HCT116 (cell line): ENCODE data around the gene PC. TPM values are rescaled to one million over a fixed set of nuclear protein-coding genes. Genes with fewer than 3 reads are reported as not detected.

Experiments used
- ATAC-seq: fragments of 200-7000 bp; cut with Tn5 transposase; 2 replicates; pipeline ENCODE4 v1.9.1; 2020; ENCODE audit warnings: mild to moderate bottlenecking, moderate library complexity
- BruUV-seq: library from RNA; stranded (reverse); fragments of 400-500 nt; replicated peaks from 2 replicates; lab custom pipeline; 2021; lab: Mats Ljungman, UMichigan
- CTCF ChIA-PET: fragments of 300-600 bp; sonication (Branson Sonifier 250); formaldehyde crosslinking; loops from one replicate; lab custom pipeline; 2021; ENCODE audit warnings: antibody characterized with exemption; lab: Charles Lee
- POLR2A ChIA-PET: fragments of 300-600, 350-600 bp; sonication (Branson Sonifier 250); formaldehyde crosslinking; loops from one replicate; lab custom pipeline; 2021; ENCODE audit warnings: antibody characterized with exemption; lab: Charles Lee
- RAD21 ChIA-PET, 2 experiments: fragments of 300-600 bp; sonication (Branson Sonifier 250); formaldehyde crosslinking; loops; one replicate each; lab custom pipeline; 2023; ENCODE audit warnings: low total read pairs in 2 of 2; ENCODE audit not compliant: uncharacterized antibody in 2 of 2, unreplicated experiment in 2 of 2, low non-redundant PET in 1 of 2; lab: Charles Lee
- DNase-seq: peaks from one replicate; pipeline ENCODE4 v3.0.0-alpha.2; 2010; ENCODE audit warnings: low read depth, low spot score
- H2AFZ ChIP-seq: fragments of 200-600 bp; shearing (Covaris generic), sonication (generic); 2 replicates; pipeline ENCODE4 v1.6.1; 2017; ENCODE audit warnings: low read depth, mixed run types, mixed read lengths, antibody characterized with exemption, low read length; ENCODE audit not compliant: poor library complexity, severe bottlenecking
- H3K27ac ChIP-seq: 2 replicates; pipeline ENCODE4 v1.5.1; 2012; ENCODE audit warnings: low read depth, low read length
- H3K27me3 ChIP-seq: fragments of 200-600 bp; sonication (generic); 2 replicates; pipeline ENCODE4 v1.6.1; 2016; ENCODE audit warnings: mixed run types, low read length, mixed read lengths; ENCODE audit not compliant: insufficient read depth
- H3K36me3 ChIP-seq, 2 experiments: fragments of 200-500 bp in 1 of 2; fragments of 200-600 bp in 1 of 2; sonication (Bioruptor generic) in 1 of 2; sonication (generic) in 1 of 2; 2 replicates each; pipeline versions ENCODE4 v1.5.1 to v1.6.1; 2014 to 2016; ENCODE audit warnings: low read length in 2 of 2, inconsistent platforms in 1 of 2, mixed read lengths in 1 of 2, mixed run types in 1 of 2; ENCODE audit not compliant: insufficient read depth in 2 of 2, control insufficient read depth in 1 of 2
- H3K4me1 ChIP-seq, 2 experiments: fragments of 200-600 bp in 1 of 2; sonication (generic) in 1 of 2; 2 replicates each; pipeline versions ENCODE4 v1.5.1 to v1.6.1; 2012 to 2017; ENCODE audit warnings: low read length in 2 of 2, inconsistent platforms in 1 of 2, mild to moderate bottlenecking in 1 of 2, mixed read lengths in 1 of 2, mixed run types in 1 of 2, moderate library complexity in 1 of 2; ENCODE audit not compliant: insufficient read depth in 2 of 2, control insufficient read depth in 1 of 2
- H3K4me2 ChIP-seq: fragments of 200-600 bp; sonication (generic); 2 replicates; pipeline ENCODE4 v1.6.1; 2017; ENCODE audit warnings: mixed run types, low read length, mixed read lengths
- H3K4me3 ChIP-seq, 2 experiments: fragments of 200-600 bp in 1 of 2; sonication (generic) in 1 of 2; replicated peaks in 1 of 2; 2 replicates each; pipeline ENCODE4 v1.5.1; 2011 to 2016; ENCODE audit warnings: low read length in 2 of 2, control low read depth in 1 of 2, low read depth in 1 of 2, mild to moderate bottlenecking in 1 of 2, mixed read lengths in 1 of 2, mixed run types in 1 of 2
- H3K79me2 ChIP-seq: fragments of 200-600 bp; sonication (generic); 2 replicates; pipeline ENCODE4 v1.6.1; 2017; ENCODE audit warnings: mild to moderate bottlenecking, mixed run types, low read length, moderate library complexity, mixed read lengths; ENCODE audit not compliant: insufficient read depth
- H3K9ac ChIP-seq: fragments of 200-600 bp; sonication (generic); 2 replicates; pipeline ENCODE4 v1.6.1; 2016; ENCODE audit warnings: low read length, mixed read lengths
- H3K9me2 ChIP-seq: fragments of 200-600 bp; sonication (generic), shearing (Covaris generic); 2 replicates; pipeline ENCODE4 v1.6.1; 2017; ENCODE audit warnings: mixed run types, mild to moderate bottlenecking, moderate library complexity; ENCODE audit not compliant: insufficient read depth
- H3K9me3 ChIP-seq, 2 experiments: fragments of 200-500 bp in 1 of 2; fragments of 200-600 bp in 1 of 2; sonication (Bioruptor generic) in 1 of 2; sonication (generic) in 1 of 2; 2 replicates each; pipeline ENCODE4 v1.6.1; 2014 to 2017; ENCODE audit warnings: low read length in 2 of 2, mixed read lengths in 2 of 2, inconsistent platforms in 1 of 2, low read depth in 1 of 2, mild to moderate bottlenecking in 1 of 2, mixed run types in 1 of 2, moderate library complexity in 1 of 2; ENCODE audit not compliant: control insufficient read depth in 1 of 2, insufficient read depth in 1 of 2
- H4K20me1 ChIP-seq: fragments of 200-600 bp; sonication (generic), shearing (Covaris generic); 2 replicates; pipeline ENCODE4 v1.6.1; 2017; ENCODE audit warnings: mixed run types, mild to moderate bottlenecking, moderate library complexity; ENCODE audit not compliant: insufficient read depth
- JUND ChIP-seq: IDR thresholded peaks from 2 replicates; pipeline ENCODE4 v1.6.1; 2012
- REST ChIP-seq: IDR thresholded peaks from 2 replicates; pipeline ENCODE4 v1.6.1; 2012; ENCODE audit warnings: low read depth
- SP1 ChIP-seq: IDR thresholded peaks from 2 replicates; pipeline ENCODE4 v1.6.1; 2012; ENCODE audit warnings: low read depth
- ZNF274 ChIP-seq: fragments of 200-500 bp; sonication (Bioruptor generic); IDR thresholded peaks from 2 replicates; pipeline ENCODE4 v1.6.1; 2014; ENCODE audit warnings: mild to moderate bottlenecking, low read depth, low read length, inconsistent platforms
- intact Hi-C: fragments of 100-400 bp; cut with micrococcal nuclease; formaldehyde crosslinking; loops from 2 replicates; pipeline ENCODE4 v1.10.0; 2022
- total RNA-seq: library from RNA; stranded (reverse); gene quantifications from one replicate; pipeline ENCODE4 v1.2.1, GENCODE V29; 2021; ENCODE audit not compliant: unreplicated experiment

Gene PC
- total RNA-seq, 1 experiment from 2014 or later = 24.1 TPM

GRCh38 chr11:66953081-66953833, 4.9 kb downstream of the PC start:
- no peak for TF ChIP-seq REST
- no peak for TF ChIP-seq ZNF274
- TF ChIP-seq JUND = no peak
- TF ChIP-seq SP1 = no peak
- no peaks in the 10 kb centered on the region for H3K27me3 ChIP-seq
- H3K4me1 ChIP-seq = peaks cover 42 to 48% of the 10 kb centered on the region in 2 experiments
- no peak overlapping the region for H2AFZ ChIP-seq
- ChIA-PET RAD21 (no interaction called here), POLR2A (no interaction called here), CTCF (no interaction called here)
- no peaks in the 10 kb centered on the region for H4K20me1 ChIP-seq
- ATAC-seq = no peak
- H3K4me2 ChIP-seq = no peak overlapping the region
- no peak overlapping the region for H3K27ac ChIP-seq
- no peak overlapping the region for H3K9ac ChIP-seq
- no peak for DNase-seq
- no TSS peak for BruUV-seq
- intact Hi-C loops = loop anchor here (10.0 kb wide), 1 partner anchor 68 kb away; no protein-coding TSS in a partner anchor
- H3K79me2 ChIP-seq = no peaks in the 10 kb centered on the region
- H3K4me3 ChIP-seq = no peak overlapping the region
- no peaks in the 10 kb centered on the region for H3K9me2 ChIP-seq
- no peaks in the 10 kb centered on the region for H3K9me3 ChIP-seq
- H3K36me3 ChIP-seq = no peaks in the 10 kb centered on the region
